AG20443 (cell line): Measurements from ENCODE around the gene PITPNM3.
A peak's percentile ranks its signal among the peaks of the same experiment; 100 is the strongest.

Experiments
- DNase-seq: peaks from one replicate; pipeline ENCODE4 v3.0.0; 2012; ENCODE audit warnings: low spot score, mixed read lengths

Gene PITPNM3

DNA sequence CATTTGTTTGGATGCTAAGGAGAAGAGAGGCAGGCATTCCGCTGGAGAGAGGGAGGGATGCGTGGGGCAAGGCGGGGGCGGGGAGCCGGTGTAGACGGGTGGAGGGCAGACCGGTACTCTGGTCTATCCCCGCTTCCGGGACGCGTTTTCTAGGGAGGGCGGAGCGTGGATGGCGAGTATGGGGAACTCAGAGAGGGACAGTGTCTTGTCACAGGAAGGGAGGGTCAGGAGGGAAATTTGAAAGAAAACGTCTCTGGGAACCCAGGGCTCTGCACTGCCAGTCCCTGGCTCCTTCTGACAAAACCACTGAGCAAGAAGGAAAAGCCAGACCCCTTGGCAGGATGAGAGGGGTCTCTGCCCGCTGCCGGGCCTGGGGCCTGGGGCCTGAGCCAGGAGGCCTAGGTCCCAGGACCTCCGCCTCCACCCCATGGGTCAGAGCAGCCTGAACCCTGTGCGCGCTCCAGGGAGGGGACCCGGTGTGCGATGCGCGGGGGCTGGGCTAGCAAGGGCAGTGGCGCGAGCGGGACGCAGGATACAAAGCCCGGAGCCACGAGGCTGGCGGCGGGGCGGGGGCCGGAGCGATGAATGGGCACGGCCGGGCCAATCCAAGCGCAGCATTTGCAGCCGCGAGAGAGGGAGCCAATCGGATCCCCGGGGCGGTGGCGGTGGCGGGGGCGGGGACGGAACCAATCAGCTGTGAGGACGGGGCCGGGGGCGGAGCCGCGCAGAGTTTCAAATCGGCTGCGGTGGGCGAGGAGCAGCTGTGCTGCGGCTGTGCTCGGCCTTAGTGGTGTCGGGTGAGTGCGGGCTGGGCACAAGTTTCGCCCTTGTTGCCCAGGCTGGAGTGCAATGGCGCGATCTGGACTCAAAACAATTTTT, 112.4 kb downstream of the PITPNM3 start, which contains the start of gene PIMREG:
Gene PIMREG, plus strand, starts transcription at position 764 of the 879 bp plus-strand sequence. CDS start 656 bp downstream, outside the sequence.
- DNase-seq, result peak; percentile 99

DNA sequence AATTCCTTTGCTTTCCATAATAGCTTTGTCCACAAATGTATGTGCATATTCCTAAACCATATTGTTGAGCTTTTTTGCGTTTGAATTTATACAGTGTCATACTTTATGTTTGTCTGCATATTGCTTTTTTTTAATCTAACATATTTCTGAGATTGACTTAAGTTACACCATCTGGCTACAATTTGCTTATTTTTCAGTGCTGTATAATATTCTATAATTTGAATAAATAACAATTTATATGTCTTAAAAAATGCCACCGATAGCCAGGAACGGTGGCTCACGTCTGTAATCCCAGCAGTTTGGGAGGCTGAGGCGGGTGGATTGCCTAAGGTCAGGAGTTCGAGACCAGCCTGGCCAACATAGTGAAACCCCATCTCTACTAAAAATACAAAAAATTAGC, 113.6 kb downstream of the PITPNM3 start:
- no peak for DNase-seq

DNA sequence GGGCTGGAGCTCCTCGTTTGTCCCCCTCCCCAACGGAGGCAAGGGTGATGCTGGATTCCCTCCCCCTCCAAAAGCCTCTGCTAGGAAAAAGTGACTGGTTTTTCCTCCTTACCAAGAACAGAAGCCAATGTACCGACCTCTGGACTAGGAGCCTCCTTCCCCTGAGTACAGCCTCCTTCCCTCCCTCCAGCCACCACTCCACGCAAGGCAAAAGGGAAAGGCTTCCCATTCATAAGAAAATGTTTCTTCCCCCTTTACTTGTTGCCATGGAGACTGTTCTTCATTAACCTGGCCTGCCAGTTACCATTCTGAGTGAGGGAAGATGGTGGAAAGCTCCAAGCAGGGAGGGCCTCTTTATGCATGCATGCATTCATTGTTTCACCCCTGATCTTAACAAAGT, 116.4 kb downstream of the PITPNM3 start:
- no peak for DNase-seq

DNA sequence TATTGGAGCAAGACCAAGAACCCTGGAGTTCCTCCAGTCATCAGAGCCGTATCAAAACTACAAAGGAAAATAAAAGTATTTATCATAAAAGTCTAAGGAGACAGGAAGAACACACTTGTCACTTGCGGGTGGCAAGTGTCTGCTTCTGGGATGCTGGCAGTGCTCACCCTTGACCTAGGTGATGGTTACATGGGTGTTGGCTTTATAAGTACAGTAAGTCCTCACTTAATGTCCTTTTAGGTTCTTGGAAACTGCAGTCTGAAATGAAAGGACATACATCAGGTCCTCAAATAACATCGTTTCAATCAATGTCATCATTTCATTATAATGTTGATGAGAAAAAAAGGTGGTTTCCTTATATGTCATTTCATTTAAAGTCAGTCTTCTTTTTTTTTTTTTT, 118.4 kb downstream of the PITPNM3 start:
- no peak for DNase-seq

DNA sequence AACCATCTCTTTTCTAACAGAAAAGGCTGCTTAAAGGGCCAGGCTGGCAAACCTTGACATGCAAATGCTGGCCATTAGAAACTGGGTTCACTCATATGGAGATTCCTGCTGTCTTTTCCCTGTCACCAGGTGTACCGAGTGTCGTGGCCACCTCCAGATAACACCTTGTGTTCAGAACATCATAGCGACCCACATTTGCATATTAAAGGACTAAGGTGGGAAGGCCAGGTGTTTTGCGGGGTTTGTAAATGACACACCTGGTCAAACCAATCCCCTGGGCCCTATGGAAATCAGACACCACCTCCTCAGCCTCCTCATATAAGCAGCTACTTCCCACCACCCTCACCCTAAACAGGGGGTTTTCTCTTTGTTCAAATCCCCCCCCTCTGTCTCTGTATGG, 118.9 kb downstream of the PITPNM3 start:
- no peak for DNase-seq

DNA sequence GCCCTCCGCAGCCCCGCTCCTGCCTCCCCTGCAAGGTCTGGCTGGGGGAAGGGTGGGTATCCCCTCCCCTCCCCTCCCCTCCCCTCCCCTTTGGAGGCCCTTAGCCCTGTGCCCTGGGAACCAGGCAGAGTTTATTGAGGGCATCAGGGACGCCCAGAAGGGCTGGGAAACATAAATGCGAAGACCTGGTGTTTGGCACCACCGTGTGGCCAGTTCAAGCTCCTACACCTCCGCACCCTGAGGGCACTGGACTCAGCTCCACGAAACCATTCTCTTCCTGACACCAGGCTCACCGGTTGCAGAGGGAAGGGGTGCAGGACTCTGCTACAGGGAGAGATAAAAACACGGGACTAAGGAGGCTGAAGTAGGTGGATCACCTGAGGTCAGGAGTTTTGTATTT, 120.4 kb downstream of the PITPNM3 start:
- DNase-seq, result peak; percentile 90

DNA sequence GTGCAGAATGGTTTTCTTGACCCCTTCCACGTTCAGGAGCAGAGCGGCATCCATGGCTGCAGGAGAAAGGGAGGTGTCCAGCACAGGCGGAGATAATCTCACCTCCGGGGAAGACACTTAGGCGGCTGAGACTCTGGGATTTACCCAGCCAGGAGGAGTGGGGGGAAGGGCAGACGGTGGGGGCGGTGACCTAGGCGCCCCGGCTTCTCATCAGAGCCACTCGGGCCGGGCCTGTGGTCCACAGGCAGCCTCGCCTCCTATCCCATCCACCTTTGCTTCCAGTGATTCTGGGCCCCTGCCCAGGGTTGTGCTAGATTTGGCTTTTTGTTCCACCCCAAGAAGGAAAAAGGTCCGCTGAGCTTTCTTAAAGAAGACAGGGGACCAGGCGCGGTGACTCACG, 121.3 kb downstream of the PITPNM3 start, which contains the start of gene AIPL1:
Gene AIPL1, minus strand, starts transcription at position 71 of the 400 bp plus-strand sequence. Its CDS starts 17 bp downstream, at position 54.
- no peak for DNase-seq

DNA sequence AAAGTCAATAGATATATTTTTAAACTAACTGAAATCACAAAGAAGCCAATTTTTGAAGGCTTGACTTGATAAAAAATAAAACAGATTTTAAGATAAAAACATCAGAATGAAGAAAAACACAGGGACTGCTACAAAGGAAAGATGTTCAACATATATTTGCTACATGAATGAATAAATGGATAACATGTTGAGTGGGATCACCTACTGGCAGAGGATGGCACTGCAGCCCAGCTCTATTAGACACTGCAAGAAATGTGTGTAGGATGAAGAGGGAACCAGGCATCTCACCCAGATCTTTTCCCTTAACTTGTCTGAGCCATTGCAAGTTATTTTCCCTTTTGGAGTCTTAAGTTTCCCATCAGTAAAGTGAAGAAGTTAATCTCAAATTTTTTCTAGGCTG, 125.6 kb downstream of the PITPNM3 start:
- no peak for DNase-seq

DNA sequence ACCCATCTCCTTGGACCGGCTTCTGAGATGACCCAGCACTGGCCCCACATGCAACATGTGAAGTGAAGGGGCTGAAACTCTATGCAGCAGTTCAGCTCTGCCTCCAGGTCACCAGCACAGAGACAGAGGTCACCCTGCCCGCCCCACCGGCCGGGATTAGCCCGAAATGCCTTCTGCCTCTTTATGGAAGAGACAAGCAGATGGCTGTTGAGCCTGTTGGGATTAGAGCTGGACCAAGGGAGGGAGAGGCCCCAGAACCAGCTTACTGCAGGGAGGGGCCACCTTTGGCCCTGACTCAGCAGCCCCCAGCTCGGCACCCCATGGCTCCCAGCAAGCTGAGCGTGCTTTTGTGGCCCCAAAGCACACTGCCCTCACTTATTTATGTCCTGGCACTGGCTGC, 127.1 kb downstream of the PITPNM3 start:
- DNase-seq, result no peak

DNA sequence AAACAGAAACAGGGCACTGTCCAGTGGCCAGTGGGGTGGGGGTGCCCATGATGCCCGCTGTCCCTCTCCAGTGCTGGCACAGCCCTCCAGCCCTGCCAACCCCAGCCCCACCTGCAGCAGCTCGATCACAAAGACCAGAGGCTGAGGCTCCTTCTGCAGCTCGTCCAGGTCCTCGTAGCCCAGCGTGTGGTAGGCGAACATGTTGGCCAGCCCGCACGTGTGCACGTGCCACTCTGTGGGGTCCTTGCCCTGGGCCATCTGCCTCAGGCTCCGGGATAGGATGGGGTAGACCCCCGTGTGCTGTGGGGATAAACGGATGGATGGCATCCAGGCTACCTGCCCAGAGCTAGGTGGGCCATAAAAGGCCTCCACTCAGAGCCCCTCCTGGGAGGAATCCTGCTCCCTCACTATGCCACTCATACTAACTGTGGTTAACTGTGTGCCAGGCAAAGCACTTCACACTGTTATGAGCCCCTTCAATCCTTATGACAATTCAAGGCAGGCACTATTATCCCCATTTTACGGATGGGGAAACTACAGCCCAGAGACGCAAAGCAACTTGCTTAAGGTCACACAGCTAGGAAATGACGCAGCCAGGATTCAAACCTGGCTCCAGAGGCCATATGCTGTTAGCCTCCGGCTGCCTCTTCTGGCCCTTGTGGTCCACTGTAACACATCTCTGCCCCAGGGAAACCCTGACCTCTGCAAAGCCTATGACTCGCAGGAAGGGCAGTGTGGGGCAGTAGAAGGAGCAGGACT, 128.0 kb downstream of the PITPNM3 start:
- DNase-seq, result no peak

DNA sequence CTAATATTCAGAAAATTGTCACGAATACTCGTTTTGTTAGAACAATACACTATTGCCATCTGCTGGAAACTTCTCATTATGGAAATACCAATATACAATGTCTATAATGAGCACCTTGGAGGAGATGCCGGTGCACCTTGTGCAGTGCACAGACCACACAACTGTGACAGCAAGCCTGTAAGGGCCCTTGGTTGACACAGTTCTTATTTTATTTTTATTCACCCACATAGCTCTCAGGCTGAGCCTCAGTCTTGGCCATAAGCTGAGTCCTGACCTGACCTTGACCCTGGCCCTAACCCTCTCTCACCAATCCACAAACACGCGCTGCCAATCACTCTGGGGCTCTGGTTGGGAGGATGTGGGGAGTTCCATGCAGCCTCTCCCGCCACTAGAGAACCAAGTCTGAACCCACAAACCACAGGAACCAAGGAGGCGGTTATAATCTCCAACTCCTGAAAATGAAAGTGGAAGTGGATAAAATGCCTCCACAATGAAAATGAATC, 129.0 kb downstream of the PITPNM3 start:
- DNase-seq, result peak; percentile 60

DNA sequence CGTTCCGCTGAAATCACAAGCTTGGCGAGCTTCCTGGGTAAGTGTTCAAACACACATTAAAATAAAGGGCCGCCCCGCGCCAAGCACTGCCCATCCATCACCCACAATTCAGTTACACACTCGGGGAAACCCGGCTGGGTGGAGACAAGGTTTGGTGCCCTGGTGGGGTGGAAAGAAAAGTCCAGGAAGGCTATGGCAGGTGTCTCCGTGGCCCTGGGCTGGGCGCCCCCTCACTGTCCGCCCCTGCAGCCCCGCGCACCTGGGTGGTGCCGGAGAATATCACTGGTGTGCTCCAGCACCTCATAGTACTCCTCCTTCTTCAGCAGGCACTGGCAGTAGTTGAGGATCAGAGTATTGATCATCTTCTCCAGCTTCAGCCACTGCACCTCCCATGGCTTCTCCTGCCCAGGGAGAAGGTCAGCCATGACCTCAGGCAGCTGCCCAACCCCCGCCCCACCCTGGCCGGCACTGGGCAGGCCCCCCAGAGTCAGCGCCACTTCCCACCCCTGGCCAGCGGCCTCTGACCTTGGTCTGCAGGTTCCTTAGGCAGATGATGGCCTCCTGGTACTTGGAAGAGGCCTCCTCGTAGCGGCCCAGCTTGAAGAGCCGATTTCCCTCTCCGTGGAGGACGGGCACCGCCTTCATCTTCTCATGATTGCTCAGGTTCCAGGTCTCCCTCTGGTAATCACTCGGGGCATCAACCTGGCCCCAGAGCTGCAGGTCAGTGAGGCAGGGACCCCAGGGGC, 129.8 kb downstream of the PITPNM3 start:
- no peak for DNase-seq

DNA sequence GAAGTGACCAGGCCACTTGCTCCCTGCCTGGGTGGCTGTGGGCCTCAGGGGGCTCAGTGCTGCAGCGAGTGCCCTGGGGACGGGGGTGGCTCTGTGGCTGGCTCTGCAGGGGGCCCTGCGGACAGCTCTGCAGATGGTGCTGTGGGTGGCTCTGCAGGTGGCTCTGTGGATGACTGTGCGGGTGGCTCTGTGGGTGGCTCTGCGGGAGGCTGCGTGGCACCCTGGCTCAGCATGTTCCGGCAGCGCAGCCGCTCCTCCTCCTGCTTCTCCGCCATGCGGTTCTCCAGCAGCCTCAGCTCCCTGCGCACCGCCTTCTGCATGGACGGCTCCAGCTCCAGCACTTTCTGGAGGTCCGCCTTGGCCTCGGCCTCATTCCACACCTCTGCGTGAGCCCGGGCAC, 130.9 kb downstream of the PITPNM3 start:
- DNase-seq, result no peak

DNA sequence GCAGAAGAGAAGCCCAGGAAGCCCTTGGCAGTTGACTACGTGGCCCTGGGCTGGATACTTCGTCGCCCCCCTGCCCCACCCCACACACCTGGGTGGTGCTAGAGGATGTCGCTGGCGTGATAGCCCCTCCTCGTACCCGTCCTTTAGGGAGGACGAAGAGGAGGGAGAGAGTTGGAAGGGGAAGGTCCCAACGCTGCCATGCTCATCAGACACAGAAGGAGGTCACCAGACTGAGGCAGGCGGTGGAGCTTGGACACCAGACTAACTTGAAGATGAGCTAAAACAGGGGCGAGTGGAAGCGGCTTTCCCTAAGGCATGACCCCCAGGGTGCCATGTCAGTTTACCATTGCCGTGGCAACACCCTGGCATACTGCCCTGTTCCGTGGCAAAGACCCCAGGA, 132.4 kb downstream of the PITPNM3 start:
- DNase-seq, result no peak

DNA sequence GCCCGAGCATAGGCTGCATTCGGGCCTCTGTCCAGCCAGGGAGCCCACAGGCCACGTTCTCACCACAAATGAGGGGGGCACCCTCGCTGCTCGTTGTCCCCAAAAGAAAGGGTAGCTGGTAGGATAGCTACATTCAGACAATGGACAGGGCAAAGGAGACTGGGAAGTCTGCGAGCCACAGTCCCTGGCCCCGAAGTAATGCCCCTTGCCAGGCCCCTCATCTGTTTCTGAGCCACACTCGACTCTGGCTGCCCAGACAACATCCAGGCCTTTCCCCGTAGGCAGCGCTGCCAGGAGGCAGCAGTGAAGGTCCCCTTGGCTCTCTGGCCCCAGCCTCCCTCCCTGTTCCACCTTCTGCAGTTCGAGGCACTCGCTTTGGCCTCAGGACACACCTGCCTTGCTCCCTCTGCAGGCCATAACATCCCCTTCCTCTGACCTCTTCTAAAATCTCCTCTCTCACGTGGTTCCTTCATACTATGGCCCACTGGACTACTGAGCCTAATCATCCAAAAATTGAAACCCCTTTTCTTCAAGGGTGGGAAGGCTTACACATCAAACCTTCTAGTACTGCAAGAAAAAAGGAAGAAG, 133.6 kb downstream of the PITPNM3 start:
- no peak for DNase-seq

DNA sequence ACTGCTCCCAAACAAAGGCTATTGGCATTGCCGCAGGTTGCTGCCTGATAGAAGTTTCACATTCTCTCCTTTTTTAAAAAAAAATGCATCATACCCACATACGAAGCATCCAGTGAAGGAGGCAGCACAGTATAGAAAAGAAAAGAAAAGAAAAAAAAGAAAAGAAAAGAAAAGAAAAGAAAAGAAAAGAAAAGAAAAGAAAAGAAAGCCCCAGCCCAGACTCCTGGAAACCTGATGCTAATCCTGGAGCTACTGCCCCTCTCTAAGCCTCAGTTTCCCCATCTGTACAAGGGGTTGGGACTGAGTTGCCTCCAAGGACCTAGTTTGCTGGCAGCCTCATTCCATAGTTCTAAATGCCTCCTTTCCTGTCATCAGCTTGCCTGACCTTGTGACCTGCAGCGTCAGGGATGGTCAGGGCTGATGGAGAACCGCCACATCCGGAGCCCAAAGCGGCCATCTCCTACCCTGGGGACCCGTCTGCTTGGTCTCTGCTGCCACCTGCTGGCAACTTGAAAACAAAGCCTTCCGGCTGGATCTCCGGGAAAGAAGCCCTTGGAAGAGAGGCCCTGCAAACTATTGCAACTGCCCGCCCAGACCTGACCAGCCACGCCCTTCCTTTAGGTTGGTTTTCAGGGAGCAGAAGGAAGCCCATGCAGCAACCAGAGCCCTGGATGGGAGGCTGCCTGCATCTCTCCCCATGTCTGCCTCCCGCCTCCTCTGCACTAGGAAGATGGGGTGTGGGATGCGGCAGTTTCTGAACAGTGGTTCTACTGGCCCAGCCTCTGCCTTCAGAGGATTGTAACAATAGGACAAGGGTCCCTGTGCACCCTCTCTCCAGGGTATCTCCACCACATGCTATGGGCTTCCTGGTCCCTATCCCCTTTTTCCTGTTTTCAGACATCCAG, 134.4 kb downstream of the PITPNM3 start:
- peak; percentile 93 for DNase-seq

DNA sequence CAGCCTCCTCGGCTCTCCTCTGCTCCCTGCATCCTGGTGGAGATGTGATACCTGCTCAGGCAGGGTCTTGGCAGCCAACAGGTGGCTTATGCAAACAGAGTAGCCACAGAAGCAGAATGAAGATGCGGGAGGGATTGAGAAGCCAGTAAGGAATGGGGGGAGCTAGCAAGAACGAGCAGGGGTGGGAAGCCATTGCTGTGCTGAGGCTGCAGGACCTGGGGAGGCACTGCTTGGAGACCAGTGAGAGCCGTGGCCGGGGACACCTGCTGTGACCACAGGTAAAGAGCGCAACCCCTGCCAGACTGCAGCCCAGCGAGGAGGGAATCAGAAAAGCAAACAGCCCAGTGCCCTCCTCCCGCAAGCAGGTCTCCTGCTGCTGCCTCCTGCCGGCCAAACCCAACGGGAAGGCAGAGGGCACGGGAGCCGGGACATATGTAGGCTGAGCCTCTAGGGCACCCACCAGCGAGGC, 136.1 kb downstream of the PITPNM3 start:
- DNase-seq, result peak; percentile 39

DNA sequence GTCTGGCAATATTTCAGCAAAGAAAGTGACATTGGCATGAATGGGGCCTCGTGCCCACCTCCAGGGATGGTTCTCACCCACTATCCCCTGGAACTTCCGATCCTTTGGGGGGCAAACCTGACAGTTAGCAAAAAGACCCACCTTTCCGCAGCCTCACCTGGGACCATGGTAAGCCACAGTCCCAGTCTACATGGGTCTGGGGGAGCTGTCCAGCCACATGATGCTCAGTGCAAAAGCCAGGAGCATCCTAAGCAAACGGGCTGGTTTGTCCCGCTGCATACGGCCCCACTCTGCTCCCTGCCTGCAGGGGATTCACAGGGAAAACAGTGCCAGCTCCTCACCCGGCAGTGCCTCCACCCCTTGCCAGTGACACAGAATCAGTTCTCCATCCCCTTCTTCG, 140.7 kb downstream of the PITPNM3 start:
- DNase-seq, result no peak

DNA sequence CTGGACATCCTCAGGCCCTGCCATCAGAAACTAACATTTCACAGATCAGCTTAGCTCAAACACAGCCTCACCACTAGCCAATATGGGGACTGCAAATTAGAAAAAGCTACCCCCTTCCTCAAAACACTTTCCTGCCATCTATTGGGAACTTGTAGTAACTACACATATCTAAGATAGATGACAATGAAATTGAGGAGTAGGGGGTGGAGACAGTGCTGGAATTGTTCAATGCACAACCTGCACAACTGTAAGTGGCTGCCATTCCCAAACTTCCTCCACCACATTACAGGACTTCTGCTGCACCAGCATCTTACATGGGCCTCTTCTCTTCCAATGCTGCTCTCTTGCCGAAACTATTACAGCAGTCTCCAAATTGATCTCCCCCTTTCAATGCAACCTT, 143.3 kb downstream of the PITPNM3 start:
- DNase-seq, result peak; percentile 34

DNA sequence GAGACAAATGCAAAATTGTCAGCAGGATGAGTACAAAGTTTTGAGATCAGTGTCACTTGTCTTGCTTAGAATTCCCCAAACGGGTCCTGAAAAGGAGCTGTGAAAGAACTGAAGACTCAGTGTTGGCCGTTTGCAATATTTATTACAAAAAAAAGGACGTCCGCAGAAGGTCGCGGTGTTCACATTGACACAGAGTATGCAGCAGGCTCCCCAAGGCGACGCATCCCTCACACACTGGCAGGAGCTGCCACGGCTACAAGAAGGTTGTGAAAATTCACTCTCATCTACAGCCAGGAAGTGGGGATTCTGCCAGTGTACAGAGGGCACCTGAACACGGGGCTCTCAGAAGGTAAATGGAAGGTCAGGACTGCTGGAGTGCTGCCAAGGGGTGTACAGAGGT, 147.6 kb downstream of the PITPNM3 start:
- DNase-seq, result no peak

DNA sequence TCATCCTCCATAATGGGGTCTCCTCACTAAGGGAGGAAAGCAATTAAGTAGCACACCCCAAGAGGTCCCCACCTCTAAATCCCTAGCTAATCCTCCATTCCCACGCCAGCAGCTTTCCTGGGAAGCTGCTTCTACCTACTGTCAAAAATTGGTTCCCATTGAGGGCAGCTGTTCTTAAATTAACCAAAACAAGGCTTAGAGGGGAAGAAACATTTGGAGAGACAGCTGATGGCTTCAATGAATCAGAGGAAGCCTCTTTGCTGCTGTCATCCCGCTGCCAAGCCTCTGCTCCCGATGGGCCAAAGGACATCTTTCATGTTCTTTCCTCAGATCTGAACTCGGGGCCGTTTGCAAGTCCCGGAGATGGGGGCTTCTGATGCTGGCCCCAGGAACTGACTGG, 148.1 kb downstream of the PITPNM3 start:
- DNase-seq, result no peak
